Hematopoietic multipotent progenitor cell treated with erythropoietin and hydrocortisone succinate and interleukin-3 and kit ligand, for 6 days (in vitro differentiated cells): ENCODE results near the gene PLCD1.

Experiments used
- DNase-seq: peaks from one replicate; pipeline ENCODE4 v3.0.0-alpha.2; 2015

Gene PLCD1

DNA sequence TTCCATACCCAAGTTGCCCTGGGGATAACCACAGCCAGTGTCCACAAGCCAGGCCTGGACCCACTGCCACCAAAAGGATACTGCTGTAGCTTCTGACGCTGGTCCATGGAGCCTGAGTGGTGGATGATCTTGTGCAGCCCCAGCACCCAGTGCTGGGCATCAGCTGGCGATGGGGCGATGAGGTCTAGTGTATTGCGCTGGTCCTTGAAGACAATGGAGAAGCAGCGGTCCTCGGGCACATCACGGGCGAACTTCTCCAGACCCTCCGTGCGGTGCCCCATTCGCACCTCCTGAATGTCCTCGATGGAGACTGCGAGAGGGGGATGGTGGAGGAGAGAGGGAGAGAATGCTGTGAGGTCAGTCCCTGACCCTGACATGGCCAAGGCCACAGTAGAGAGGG, 13.0 kb downstream of the PLCD1 start:
- no peak for DNase-seq

DNA sequence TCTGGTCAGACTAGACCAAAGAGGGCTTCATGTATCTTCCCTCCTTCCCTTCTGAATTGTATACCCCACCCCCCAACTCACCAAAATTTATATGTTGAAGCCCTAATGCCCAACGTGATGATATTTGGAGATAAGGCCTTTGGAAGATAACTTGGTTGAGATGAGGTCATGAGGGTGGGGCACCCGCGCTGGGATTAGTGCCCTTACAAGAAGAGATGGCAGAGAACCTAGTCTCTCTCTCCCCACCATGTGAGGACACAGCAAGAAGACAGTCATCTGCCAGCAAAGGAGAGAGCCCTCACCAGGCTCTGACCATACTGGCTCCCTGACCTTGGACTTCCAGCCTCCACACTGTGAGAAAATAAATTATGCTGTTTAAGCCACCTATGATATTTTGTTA, 13.5 kb downstream of the PLCD1 start:
- DNase-seq = no peak

DNA sequence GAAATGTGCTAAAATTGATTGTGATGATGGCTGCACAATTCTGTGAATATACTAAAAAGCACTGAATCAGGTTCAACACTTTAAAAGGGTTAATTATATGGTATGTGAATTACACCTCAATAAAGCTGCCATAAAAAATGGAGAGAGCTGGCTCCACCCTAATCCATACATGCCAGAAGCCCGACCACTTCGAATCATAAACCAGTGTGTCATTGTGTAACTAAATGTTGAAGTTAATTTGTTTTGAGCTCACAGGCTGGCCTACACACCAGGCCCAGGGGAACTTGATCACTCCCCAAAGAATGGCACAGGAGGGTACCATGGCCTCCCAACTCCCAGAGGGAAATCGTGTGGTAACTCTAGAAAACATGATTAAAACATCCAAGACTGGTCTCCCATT, 14.0 kb downstream of the PLCD1 start:
- DNase-seq = no peak

DNA sequence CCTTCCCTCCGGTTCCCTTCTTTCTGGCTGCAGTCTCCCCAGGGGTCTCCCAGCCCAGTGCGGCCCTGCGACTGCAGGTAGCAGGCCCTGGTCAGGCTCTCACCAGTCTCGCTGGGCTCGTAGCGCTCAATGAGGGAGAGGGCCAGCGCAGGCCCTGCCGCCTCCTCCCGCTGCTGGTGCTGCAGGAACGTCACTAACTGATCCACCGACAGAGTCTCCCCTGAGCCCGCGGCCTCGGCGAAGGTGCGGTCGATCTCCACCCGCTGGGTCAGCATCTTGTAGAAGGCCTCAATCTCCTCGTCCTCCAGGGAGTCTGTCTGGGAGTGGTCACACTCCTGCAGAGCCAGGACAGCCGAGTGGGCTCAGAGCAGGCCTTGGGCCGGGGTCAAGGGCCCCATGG, 18.3 kb downstream of the PLCD1 start:
- DNase-seq = no peak

DNA sequence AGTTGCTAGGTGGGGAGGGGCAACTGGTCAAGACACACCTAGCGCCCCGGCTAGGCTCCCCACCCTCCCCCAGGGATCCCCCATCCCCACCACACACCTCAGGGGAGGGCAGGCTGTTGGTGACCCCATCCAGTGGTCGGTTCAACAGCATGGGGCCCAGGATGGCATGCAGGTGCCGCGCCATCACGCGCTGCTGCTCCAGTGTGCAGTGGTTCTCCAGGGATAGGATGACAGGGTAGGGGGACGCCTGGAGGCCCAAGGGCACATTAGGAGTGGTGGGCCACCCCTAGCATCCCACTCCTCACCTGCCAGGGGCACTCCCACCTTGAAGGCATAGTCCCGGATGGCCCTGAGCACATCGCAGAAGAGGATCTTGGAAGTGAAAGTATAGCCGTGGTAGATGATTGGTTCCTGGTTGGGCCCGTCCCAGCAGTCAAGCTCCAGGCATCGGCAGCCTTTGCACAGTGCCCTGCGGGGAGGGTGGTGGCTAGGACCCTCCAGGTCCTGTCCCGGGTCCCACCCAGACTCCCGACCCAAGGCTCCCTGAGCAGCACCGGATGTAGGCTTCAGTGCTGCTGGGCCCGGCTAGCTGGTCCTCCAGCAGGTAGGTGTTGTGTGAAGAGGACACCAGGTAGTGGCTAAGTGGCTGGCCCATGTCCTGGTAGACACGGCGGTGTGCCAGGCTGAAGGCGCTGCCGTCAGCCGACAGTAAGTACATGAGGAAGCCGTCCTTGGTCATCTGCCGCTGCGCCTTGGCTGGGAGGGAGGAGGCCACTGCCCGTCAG, 19.4 kb downstream of the PLCD1 start:
- no peak for DNase-seq

DNA sequence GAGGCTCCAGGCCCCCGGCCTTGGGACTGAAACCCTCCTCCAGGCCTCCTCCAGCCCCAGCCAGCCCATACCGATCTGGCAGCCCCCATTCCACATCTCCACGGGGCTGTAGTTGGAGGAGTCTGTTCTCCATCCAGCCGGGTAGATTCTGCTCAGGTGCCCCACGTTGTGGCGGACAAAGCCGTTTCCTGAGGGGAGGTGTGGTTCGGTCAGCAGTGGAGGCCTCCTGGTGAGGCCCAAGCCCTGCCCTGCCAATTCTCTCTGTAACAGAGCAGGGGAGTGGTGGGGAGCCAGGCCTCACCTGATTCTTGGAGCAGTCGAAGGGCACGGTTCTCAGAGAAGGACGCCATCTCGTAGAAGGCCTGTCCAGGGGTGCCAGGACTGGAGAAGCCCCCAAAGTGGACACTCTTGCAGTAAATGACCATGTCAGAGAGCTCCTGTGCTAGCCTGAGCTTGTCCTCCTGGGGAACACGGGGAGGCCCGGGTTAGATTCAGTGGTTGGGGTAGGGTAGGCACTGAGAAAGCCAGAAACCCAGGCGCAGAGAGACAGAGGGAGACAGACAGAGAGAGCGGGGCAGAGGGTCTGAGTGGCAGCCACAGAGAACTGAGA, 20.4 kb downstream of the PLCD1 start:
- no peak for DNase-seq

DNA sequence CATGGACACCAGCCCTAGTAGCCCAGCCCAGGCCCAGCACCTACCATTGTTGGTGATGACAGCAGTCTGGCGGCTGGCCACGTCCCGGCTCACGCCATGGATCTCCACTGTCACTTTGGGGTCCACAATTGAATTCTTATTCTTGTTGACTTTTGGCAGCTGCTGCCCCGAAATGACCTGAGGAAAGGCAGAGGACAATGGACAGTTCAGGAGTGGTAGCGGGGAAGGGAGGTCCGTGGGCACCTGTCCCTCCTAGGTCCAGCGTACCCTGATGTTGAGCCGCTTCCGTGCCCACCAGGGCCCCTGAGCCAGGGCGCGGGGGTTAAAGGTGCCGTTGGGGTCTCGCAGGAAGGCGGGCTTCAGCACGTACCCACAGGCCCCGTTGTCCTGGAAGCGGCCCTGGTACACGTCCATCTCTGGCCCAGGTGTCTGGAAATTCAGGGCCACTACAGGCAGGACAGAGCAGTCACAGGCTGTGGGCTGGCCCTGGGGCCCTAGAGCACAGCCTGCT, 21.2 kb downstream of the PLCD1 start:
- no peak for DNase-seq

DNA sequence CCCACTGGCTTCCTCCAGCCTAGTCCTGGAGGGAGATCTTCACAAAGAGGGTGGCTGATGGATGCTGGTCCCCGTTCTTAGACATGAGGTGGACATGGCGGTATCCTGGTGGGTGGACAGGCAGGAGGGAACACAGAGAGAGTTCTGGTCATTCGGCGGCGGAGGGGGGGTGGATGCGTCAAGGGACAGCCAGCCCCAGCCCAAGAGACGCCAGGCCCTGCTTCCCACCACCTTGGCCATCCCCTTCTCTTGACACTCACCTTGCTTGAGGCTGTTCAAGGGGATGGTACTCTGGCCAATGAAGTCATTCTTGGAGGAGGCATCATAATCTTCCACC, 21.7 kb downstream of the PLCD1 start:
- DNase-seq = no peak

DNA sequence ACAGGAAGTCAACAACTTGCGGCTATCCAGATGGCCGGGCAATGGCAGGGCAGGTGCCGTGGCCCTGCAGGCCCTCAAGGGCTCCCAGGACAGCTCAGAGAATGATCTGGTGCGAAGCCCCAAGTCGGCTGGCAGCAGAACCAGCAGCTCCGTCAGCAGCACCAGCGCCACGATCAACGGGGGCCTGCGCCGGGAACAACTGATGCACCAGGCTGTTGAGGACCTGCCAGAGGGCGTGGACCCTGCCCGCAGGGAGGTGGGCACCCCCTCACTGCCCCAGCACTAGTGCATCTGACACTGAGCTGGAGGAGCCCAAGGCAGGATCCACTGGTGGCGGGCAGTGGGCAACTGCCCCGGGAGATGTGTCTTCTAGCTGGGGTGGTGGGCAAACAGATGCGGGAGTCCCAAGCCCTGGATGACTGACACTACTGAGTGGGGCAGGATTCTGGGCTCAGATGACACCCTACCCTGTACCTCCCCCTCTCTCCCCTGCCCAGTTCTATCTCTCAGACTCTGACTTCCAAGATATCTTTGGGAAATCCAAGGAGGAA, 22.9 kb downstream of the PLCD1 start:
- no peak for DNase-seq

DNA sequence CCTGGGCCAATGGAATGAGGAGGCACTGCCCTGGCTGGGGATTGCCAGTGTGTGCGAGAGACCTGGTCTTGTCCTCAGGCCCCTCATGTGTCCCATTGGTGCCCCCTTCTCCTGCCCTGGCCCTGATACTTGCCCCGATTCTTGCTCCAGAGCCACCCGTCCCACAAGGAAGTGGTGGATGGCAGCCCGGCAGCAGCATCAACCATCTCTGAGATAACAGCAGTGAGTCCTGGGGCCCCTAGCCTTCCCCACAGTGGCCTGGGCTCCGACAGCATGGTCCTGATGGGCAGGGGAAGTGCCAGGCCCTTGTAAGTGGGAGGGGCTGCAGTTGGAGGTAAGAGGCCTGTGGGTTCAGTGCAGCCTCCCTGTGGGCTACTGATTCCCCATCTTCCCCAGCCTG, 23.4 kb downstream of the PLCD1 start:
- DNase-seq = no peak

DNA sequence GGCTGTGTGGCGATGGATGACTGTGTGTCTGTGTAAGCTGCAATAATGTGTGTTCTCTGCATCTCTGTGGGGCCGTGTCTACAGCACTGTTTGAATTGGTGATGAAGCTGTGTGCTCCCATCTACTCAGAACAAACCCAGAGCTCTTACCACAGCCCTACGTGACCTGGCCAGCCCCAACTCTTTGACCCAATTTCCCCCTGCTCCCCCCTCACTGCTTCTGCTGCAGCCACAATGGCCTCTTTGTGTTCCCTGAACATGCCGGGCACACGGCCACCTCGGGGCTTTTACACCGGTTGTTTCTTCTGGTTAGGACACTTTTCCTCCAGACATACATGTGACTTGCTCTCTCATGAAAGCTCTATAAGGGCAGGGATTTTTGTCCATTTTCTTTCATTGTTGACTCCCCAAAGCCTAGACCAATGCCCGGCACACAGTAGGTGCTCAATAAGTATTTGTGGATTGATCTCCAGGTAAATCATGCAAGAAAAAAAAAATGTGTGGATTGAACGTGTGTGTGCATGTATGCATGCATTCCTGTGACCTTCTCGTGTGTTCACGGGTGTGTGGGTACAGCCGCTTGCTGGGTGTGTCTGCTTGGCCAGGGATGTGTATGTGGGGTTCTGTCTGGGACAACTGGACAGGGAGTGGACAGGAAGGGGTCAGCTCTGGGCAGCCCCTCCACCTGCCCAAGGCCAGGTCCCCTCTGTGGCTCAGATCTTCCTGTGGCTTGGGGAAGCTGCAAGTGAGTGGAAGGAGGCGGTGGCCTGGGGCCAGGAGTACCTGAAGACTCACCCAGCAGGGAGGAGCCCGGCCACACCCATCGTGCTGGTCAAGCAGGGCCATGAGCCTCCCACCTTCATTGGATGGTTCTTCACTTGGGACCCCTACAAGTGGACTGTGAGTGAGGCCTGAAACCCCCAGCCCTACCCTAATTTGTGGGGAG, 24.1 kb downstream of the PLCD1 start:
- DNase-seq = no peak

DNA sequence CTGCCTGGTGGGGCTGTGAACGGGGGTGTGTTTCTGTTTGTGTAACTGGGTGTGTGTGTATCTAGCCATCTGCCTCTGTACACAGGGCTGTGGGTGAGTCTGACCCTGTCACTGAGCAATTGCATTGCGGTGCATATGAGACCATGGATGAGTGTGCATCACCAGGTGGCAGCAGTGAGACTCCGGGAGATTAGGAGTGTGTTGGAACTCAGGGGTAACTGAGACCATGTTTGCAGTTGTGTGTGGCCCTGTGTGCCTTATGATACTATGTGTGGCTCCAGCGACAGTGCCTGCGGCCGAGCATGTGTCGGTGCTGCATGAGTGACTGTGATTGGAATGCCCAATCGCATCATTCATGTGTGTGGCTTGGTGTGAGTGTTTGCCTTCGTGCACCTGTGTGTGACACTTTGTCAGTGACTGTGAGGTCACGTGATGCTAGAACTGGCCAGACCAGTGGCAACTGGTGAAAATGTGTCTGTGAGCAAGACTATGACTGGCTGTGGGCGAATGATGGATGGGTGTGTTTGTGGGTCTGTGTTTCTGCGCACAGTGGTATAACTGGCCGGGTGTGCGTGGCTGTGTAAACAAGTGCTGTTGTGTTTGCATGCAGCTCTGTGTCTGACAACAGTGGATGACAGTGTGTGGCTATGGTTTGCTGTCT, 24.9 kb downstream of the PLCD1 start:
- DNase-seq = peak; percentile 85

DNA sequence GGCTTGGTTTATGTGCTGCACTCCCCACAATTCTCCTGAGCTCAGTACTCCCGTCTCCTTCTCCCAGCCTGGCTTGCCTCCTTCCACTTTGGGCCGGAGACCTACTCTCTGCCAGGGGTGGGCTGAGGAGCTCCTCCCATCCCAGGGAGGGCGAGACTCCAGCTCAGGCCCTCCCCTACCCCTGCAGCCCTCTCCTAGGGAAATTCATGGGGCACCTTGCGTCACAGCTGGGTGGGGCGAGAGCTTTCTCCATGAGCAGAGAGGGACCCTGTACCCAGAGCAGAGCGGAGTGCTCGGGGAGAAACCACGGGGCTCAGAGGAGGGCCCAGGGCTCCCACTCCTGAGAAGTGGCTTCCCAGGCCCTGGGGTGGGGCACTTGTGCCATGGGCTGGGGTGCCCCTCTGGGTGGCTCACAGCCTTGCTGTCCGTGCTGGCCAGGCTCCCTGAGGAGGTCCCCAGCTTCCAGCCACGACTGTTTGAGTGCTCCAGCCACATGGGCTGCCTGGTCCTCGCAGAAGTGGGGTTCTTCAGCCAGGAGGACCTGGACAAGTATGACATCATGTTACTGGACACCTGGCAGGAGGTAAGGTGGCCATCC, 25.5 kb downstream of the PLCD1 start:
- DNase-seq = no peak

DNA sequence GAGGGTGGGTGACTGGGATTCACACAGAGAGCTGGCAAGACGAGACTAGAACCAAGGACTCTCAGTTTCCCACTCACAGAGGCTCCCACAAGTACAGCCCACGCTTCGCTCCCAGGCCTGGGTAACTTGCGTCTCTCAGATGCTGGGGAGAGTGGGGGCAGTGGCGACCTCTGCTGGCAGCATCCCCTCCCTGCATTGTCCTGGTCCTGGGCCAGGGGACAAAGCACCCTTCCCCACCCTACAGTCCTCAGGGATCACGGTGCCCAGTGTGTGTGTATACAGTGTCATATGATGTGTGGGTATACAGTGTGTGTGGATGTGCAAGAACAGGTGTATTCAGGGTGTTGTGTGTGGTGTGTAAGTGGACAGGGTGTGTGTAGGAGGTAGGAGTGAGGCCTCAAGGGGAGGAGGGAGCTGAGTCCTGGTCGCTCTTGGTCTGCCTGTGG, 26.0 kb downstream of the PLCD1 start:
- DNase-seq = peak; percentile 62

DNA sequence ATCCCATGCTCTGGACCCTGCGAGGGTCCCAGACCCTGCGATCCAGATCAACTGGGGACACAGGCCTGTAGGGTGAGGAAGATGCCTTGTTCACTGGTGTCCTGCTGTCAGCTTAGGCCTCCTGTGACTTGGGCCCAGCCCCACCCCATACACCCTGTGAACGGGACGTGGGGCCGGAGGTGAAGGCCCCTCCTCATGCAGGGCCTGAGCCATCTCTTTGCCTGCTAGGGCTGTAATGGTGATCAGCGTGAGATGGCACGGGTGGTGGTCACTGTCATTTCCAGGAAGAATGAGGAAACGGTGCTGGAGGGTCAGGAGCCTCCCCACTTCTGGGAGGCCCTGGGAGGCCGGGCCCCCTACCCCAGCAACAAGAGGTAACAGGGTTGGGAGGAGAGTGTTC, 26.5 kb downstream of the PLCD1 start:
- DNase-seq = no peak

DNA sequence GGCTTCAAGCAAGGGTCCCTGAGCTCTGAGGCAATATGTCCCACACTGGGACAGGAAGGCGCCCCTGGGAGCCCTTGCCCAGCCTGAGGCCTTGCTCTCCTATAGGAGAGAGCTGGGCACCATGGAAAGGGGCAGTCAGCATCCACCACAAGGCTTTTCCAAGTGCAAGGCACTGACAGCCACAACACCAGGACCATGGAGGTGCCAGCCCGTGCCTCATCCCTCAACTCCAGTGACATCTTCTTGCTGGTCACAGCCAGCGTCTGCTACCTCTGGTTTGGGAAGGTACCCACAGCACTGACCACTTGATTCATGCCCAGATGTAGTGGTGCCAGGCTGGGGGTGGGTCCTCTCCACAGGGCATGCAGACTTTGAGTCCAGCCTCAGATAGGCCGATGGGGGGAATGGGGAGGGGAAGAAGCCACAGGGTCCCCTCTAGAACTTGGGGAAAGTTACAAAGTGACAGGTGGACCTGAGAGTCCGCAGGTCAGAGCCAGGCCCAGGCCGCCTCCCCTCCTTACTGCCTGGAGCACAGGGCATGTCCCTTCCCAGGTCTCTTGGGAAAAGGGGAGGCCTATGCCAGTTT, 27.1 kb downstream of the PLCD1 start:
- no peak for DNase-seq

DNA sequence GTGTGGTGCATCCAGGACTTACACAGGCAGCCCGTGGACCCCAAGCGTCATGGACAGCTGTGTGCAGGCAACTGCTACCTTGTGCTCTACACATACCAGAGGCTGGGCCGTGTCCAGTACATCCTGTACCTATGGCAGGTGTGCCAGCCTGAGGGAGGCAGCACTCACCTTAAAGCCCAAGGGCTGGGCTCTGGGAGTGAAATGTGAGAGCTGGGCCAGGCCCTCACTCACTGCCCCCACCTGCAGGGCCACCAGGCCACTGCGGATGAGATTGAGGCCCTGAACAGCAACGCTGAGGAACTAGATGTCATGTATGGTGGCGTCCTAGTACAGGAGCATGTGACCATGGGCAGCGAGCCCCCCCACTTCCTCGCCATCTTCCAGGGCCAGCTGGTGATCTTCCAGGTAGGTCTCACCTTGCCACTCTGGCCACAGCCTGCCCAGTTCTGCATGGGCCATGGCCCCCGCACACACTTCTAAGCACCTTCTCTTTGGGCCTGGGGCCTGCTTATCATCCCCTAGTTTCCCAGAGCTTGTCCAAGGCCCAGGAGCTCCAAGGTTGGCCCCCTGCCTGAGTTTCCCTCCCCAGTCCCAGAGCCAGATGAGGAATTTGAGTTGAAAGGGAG, 27.9 kb downstream of the PLCD1 start:
- DNase-seq = peak; percentile 34

DNA sequence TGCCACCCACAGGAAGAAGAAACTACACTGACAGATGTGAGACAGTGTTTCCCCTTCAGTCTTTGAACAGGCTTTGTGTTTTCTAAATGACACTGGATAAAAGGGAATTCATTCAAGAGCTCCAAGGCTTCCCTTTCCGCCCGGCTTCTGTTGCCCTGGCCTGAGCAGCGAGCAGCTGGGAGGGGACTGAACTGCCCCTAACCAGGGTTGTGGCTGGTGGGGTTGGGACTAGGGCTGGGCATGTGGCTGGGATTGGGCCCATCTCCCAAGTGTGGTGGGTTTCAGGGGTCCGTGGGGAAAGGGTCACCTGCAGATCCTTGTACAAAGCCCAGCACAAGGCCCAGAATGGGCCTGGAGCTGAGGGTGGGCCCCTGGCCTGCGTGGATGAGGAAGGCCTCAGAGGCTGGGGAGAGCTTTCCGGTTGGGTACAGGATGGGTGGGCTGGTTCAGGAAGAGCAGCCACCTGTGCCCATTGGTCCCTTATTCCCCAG, 28.4 kb downstream of the PLCD1 start:
- DNase-seq = no peak

DNA sequence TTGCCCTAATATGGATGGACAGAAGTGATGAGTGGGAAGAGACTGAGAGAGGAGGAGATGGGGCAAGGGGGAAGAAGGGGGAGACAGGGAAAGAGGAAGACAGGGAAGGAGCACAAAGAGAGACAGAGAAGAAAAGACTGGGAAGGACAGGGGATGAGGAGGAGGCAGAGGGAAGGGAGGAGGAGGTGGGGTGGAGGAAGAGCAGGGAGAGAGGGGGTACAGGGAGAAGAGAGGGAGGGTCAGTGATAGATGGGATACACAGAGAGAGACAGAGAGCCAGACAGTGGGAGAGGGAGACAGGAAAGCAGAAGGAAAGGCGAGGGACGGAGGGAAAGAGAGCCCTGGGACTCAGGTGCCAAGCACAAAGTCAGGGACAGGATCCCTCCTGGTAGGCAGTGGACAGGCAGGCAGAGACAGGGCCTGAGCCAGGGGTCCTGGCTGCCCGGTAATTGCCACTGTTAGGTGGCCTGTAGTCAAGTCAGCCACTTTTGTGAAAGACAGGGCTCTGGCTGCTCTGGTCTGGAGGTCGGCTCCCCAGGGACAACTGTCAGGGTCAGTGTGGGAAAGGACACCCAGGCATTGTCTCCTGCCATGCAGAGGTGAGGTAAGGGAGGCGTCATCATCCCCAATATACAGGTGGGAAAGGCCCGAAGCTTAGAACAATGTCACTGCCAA, 29.1 kb downstream of the PLCD1 start:
- DNase-seq = no peak

DNA sequence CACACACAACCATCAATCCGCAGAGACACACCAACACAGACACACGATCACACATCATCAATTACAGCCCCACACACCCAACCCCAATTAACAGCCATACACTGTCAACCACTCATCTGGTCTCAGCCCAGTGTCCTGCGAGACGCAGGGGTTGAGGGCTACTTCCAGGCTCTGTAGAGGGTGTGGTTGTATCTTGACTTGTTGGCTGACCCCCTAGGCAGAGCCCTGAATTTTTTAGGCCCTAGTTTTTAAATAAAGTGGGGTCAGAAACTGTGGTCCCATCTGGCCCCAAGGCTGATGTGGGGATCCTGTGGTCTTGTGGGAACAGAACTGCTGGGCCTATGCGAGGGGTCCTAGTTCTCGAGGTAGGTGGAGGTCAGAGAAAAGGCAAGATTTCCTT, 29.6 kb downstream of the PLCD1 start:
- no peak for DNase-seq
